WERI-Rb-1 (cell line): ENCODE data around the gene TRIM25.

Source experiments
- DNase-seq: peaks from one replicate; pipeline ENCODE4 v3.0.0-alpha.2; 2020
- H3K27ac ChIP-seq: fragments of 250-450 bp; sonication (Bioruptor Pico); 2 replicates; pipeline ENCODE4 v1.5.1; 2020; ENCODE audit warnings: mild to moderate bottlenecking, moderate library complexity
- H3K27me3 ChIP-seq: fragments of 250-450 bp; sonication (Bioruptor Pico); 2 replicates; pipeline ENCODE4 v1.5.1; 2021; ENCODE audit warnings: mild to moderate bottlenecking, low read depth, moderate library complexity; ENCODE audit not compliant: insufficient read depth, severe bottlenecking
- H3K36me3 ChIP-seq: fragments of 250-450 bp; sonication (Bioruptor Pico); 2 replicates; pipeline ENCODE4 v1.5.1; 2020; ENCODE audit warnings: mild to moderate bottlenecking, moderate library complexity
- H3K4me3 ChIP-seq: 2 replicates; pipeline ENCODE4 v1.5.1; 2011; ENCODE audit warnings: low read depth, mild to moderate bottlenecking, control low read depth, low read length
- H3K9me3 ChIP-seq: fragments of 250-450 bp; sonication (Bioruptor Pico); 2 replicates; pipeline ENCODE4 v1.5.1; 2021; ENCODE audit warnings: mild to moderate bottlenecking, moderate library complexity; ENCODE audit not compliant: severe bottlenecking
- CTCF ChIP-seq: IDR thresholded peaks from 2 replicates; pipeline ENCODE4 v1.5.1; 2011; ENCODE audit warnings: low read depth, mild to moderate bottlenecking, control low read depth, inconsistent platforms, low read length

Gene TRIM25

GRCh38 chr17:56936697-56937322 lies 23.0 kb upstream of the TRIM25 start:
- Histone ChIP-seq H3K36me3 (peaks cover 78% of the 10 kb centered on the region), H3K4me3 (no peak overlapping the region), H3K9me3 (peaks cover under 1% of the 10 kb centered on the region), H3K27ac (no peak overlapping the region), H3K27me3 (no peaks in the 10 kb centered on the region)
- no peak for TF ChIP-seq CTCF
- no peak for DNase-seq

GRCh38 chr17:56935461-56935860 lies 21.6 kb upstream of the TRIM25 start:
- DNase-seq = no peak
- Histone ChIP-seq H3K27me3 (no peaks in the 10 kb centered on the region), H3K9me3 (peaks cover 9% of the 10 kb centered on the region), H3K4me3 (no peak overlapping the region), H3K36me3 (peaks cover 66% of the 10 kb centered on the region), H3K27ac (no peak overlapping the region)
- TF ChIP-seq CTCF = no peak

GRCh38 chr17:56934280-56934679 lies 20.4 kb upstream of the TRIM25 start:
- Histone ChIP-seq H3K27me3 (no peaks in the 10 kb centered on the region), H3K9me3 (peaks cover 17% of the 10 kb centered on the region), H3K4me3 (no peak overlapping the region), H3K27ac (no peak overlapping the region), H3K36me3 (peaks cover 55% of the 10 kb centered on the region)
- no peak for TF ChIP-seq CTCF
- no peak for DNase-seq

- H3K9me3 ChIP-seq = peaks cover 18% of the 10 kb centered on the region
- TF ChIP-seq CTCF = no peak
- H3K27me3 ChIP-seq = no peaks in the 10 kb centered on the region
- H3K36me3 ChIP-seq = peaks cover 51% of the 10 kb centered on the region
- DNase-seq = no peak
- H3K27ac ChIP-seq = no peak overlapping the region
- H3K4me3 ChIP-seq = no peak overlapping the region
Observed at GRCh38 chr17:56933868-56934267, 20.0 kb upstream of the TRIM25 start.

GRCh38 chr17:56933151-56933745 lies 19.4 kb upstream of the TRIM25 start:
- TF ChIP-seq CTCF = no peak
- peaks cover 44% of the 10 kb centered on the region for H3K36me3 ChIP-seq

More at GRCh38 chr17:56933151-56933745, 19.4 kb upstream of the TRIM25 start:
- no peak overlapping the region for H3K4me3 ChIP-seq
- no peak for DNase-seq
- H3K9me3 ChIP-seq = peaks cover 21% of the 10 kb centered on the region
- no peak overlapping the region for H3K27ac ChIP-seq
- no peaks in the 10 kb centered on the region for H3K27me3 ChIP-seq
